ENCODE data around the gene RBM4. TPM values are rescaled to one million over a fixed set of nuclear protein-coding genes. Genes with fewer than 3 reads are reported as not detected.

Gene RBM4
- total and polyA plus RNA-seq, 2 of the 13 experiments (the other 11 are each of a cell fraction or from before 2014, with no cell fraction given), result 126 to 136 TPM

GRCh38 chr11:66638177-66639065 lies at the start of gene RBM4 (continued):
- TF ChIP-seq ZBTB44 (CRISPR knock-in tag; IDR thresholded peaks at IDR 0.05) (no peak), ZNF546 (CRISPR knock-in tag; conservative IDR thresholded peaks at IDR 0.05) (no peak), ZNF570 (CRISPR knock-in tag; IDR thresholded peaks at IDR 0.05; ENCODE audit: borderline replicate concordance) (no peak), TARDBP (CRISPR knock-in tag; IDR thresholded peaks at IDR 0.05) (peak; percentile 26; the same call in 1 of the 2 replicates), ZNF292 (CRISPR knock-in tag; IDR thresholded peaks at IDR 0.05; ENCODE audit: borderline replicate concordance, low read depth) (no peak), ZNF816 (CRISPR knock-in tag; IDR thresholded peaks at IDR 0.05; ENCODE audit: borderline replicate concordance) (peak; percentile 62; the same call in 1 of the 2 replicates), LBX2 (CRISPR knock-in tag; IDR thresholded peaks at IDR 0.05; ENCODE audit: borderline replicate concordance) (no peak), ZBTB37 (CRISPR knock-in tag; IDR thresholded peaks at IDR 0.05) (0 out of 2 replicates have a peak, but pooled peaks have one; percentile 34), SKIL (CRISPR knock-in tag; IDR thresholded peaks at IDR 0.05; ENCODE audit: borderline replicate concordance) (no peak), ATF1 (CRISPR knock-in tag; IDR thresholded peaks at IDR 0.05) (peak; percentile 62), ZNF230 (CRISPR knock-in tag; IDR thresholded peaks at IDR 0.05) (no peak; the same call in 1 of the 2 replicates), ZGPAT (CRISPR knock-in tag; IDR thresholded peaks at IDR 0.05) (peak; percentile 60; the same call in 1 of the 2 replicates), ZNF713 (CRISPR knock-in tag; IDR thresholded peaks at IDR 0.05) (no peak), ZNF766 (CRISPR knock-in tag; IDR thresholded peaks at IDR 0.05; ENCODE audit: borderline replicate concordance) (no peak), HNRNPUL1 (IDR thresholded peaks at IDR 0.05; ENCODE audit: low read depth, low read length) (no peak), ZKSCAN8 (CRISPR knock-in tag; IDR thresholded peaks at IDR 0.05; ENCODE audit: borderline replicate concordance) (peak; percentile 19; the same call in 1 of the 2 replicates), NCOA1 (CRISPR knock-in tag; IDR thresholded peaks at IDR 0.05) (no peak)

Measured in HepG2 (cell line).